H1 (cell line): ENCODE data around the gene GTF2A1. TPM values are rescaled to one million over a fixed set of nuclear protein-coding genes. Genes with fewer than 3 reads are reported as not detected.

ENCODE experiments used
- TBP ChIP-seq: IDR thresholded peaks from 2 replicates; pipeline ENCODE4 v1.6.1; 2011; ENCODE audit warnings: low read depth, low read length, improper control_type of control experiment
- polyA plus RNA-seq, 7 experiments: library from polyadenylated mRNA; depleted of rRNA in 3 of 7; stranded (reverse) in 5 of 7; unstranded in 2 of 7; fragments of >200 nt in 5 of 7; fragments of 200-250 nt in 2 of 7; gene quantifications; 1 replicate in 5 of 7; 2 replicates in 1 of 7; 4 replicates in 1 of 7; pipeline versions ENCODE4 v1.2.1 to v1.2.3, GENCODE V29; 2011 to 2013; ENCODE audit warnings: missing spikeins in 2 of 7, mixed read lengths in 2 of 7
- total RNA-seq: library from RNA; stranded (reverse); fragmentation: NEBNext Ultra II Directional; extraction: Animal tissue kit (Norgen Biotek cat#: 25700); gene quantifications from 2 replicates; pipeline ENCODE4 v1.2.1, GENCODE V29; 2021

The GTF2A1 gene
- total and polyA plus RNA-seq, 2 of the 8 experiments (the other 6 are each of a cell fraction or from before 2014, with no cell fraction given) = 24.1 to 57.8 TPM

GRCh38 chr14:81205639-81206038 is 15.1 kb downstream of the GTF2A1 start (continued):
- no peak for TF ChIP-seq TBP
